ENCODE data around the gene TTLL1. TPM values are rescaled to one million over a fixed set of nuclear protein-coding genes. Genes with fewer than 3 reads are reported as not detected.

TTLL1 gene
- total and polyA plus RNA-seq, 2 experiments from 2014 or later, result 5.5 to 6.8 TPM

DNA sequence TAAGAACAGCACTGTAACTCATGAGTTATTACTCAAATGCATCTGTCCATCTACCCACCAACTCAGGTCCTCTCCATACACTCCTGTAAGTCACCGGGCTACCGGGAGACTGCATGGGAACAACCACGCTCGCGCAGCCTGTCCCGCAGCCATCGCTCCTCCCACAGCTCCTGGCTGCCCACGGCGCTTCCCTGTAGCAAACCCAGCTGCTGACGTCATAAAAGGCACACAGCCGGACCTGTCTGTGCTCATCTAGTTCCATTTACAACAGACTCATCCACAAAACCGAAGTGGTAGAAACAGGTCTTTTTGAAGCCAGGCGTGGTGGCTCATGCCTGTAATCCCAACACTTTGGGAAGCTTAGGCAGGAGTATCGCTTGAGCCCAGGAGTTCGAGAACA lies 50.9 kb downstream of the TTLL1 start (continued):
- TF ChIP-seq, protein P1, sequence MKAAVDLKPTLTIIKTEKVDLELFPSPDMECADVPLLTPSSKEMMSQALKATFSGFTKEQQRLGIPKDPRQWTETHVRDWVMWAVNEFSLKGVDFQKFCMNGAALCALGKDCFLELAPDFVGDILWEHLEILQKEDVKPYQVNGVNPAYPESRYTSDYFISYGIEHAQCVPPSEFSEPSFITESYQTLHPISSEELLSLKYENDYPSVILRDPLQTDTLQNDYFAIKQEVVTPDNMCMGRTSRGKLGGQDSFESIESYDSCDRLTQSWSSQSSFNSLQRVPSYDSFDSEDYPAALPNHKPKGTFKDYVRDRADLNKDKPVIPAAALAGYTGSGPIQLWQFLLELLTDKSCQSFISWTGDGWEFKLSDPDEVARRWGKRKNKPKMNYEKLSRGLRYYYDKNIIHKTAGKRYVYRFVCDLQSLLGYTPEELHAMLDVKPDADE (IDR thresholded peaks at IDR 0.05), result no peak
- TF ChIP-seq EZH2 (IDR thresholded peaks at IDR 0.05; ENCODE audit: low read depth, unreplicated experiment), result no peak
- TF ChIP-seq ZNF331 (CRISPR knock-in tag; IDR thresholded peaks at IDR 0.05; ENCODE audit: low read depth), result no peak
- TF ChIP-seq POLR2AphosphoS5 (IDR thresholded peaks at IDR 0.05; ENCODE audit: low read depth), result no peak
- TF ChIP-seq, protein P2, sequence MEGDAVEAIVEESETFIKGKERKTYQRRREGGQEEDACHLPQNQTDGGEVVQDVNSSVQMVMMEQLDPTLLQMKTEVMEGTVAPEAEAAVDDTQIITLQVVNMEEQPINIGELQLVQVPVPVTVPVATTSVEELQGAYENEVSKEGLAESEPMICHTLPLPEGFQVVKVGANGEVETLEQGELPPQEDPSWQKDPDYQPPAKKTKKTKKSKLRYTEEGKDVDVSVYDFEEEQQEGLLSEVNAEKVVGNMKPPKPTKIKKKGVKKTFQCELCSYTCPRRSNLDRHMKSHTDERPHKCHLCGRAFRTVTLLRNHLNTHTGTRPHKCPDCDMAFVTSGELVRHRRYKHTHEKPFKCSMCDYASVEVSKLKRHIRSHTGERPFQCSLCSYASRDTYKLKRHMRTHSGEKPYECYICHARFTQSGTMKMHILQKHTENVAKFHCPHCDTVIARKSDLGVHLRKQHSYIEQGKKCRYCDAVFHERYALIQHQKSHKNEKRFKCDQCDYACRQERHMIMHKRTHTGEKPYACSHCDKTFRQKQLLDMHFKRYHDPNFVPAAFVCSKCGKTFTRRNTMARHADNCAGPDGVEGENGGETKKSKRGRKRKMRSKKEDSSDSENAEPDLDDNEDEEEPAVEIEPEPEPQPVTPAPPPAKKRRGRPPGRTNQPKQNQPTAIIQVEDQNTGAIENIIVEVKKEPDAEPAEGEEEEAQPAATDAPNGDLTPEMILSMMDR (conservative IDR thresholded peaks at IDR 0.05; ENCODE audit: low read depth in 2 of 2), result no peak
- TF ChIP-seq ZNF114 (CRISPR knock-in tag; IDR thresholded peaks at IDR 0.05), result no peak
- no peak for TF ChIP-seq EZH2phosphoT487 (IDR thresholded peaks at IDR 0.05; ENCODE audit: unreplicated experiment)
- TF ChIP-seq, protein P3, sequence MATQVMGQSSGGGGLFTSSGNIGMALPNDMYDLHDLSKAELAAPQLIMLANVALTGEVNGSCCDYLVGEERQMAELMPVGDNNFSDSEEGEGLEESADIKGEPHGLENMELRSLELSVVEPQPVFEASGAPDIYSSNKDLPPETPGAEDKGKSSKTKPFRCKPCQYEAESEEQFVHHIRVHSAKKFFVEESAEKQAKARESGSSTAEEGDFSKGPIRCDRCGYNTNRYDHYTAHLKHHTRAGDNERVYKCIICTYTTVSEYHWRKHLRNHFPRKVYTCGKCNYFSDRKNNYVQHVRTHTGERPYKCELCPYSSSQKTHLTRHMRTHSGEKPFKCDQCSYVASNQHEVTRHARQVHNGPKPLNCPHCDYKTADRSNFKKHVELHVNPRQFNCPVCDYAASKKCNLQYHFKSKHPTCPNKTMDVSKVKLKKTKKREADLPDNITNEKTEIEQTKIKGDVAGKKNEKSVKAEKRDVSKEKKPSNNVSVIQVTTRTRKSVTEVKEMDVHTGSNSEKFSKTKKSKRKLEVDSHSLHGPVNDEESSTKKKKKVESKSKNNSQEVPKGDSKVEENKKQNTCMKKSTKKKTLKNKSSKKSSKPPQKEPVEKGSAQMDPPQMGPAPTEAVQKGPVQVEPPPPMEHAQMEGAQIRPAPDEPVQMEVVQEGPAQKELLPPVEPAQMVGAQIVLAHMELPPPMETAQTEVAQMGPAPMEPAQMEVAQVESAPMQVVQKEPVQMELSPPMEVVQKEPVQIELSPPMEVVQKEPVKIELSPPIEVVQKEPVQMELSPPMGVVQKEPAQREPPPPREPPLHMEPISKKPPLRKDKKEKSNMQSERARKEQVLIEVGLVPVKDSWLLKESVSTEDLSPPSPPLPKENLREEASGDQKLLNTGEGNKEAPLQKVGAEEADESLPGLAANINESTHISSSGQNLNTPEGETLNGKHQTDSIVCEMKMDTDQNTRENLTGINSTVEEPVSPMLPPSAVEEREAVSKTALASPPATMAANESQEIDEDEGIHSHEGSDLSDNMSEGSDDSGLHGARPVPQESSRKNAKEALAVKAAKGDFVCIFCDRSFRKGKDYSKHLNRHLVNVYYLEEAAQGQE (IDR thresholded peaks at IDR 0.05; ENCODE audit: unreplicated experiment), result no peak
- no peak for TF ChIP-seq JUNB (IDR thresholded peaks at IDR 0.05; ENCODE audit: unreplicated experiment)

DNA sequence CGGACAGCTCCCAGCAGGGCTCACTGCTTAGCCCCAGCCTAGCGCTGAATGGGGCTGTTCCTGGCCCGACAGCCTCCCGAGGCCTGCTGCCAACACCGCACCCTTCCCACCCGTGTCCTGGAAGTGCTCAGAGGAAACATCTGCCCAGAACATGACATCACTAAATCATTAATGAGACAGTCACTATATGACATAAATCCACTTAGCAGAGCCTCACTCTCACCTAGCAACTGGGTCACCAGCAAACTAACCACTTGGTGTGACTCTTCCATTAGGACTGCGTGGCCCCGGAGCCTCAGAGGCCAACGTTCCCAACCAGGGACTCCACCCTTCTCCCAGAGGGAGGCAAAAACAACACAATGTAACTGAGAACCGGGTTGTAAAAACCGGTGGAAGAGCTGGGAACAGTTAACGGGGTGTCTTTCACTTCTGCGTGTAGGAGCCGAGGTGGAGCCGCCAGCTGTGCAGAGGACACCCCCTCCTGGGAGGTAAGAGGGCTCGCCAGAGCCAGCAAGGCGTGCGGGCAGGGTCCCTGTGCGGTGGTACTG lies 52.8 kb downstream of the TTLL1 start:
- Histone ChIP-seq H3K27me3 (ENCODE audit: insufficient read depth) (no peaks in the 10 kb centered on the region), H3K27ac (ENCODE audit: low read depth) (no peak overlapping the region), H3K4me1 (ENCODE audit: insufficient read depth) (no peaks in the 10 kb centered on the region), H3K9me2 (ENCODE audit: insufficient read depth) (no peaks in the 10 kb centered on the region), H2AFZ (no peak overlapping the region), H4K20me1 (replicated peaks; ENCODE audit: insufficient read depth) (no peaks in the 10 kb centered on the region), H3K36me3 (ENCODE audit: insufficient read depth) (no peaks in the 10 kb centered on the region), H3K4me3 (no peak overlapping the region), H3F3A (replicated peaks; ENCODE audit: low read depth) (no peaks in the 10 kb centered on the region), H3K79me2 (replicated peaks; ENCODE audit: insufficient read depth) (no peaks in the 10 kb centered on the region), H3K4me2 (no peak overlapping the region)
- no peak overlapping the region for H3K27ac Mint-ChIP-seq
- H3K27me3 Mint-ChIP-seq (ENCODE audit: insufficient read depth, low read depth, poor library complexity), result peaks cover 11% of the 10 kb centered on the region
- ATAC-seq, result no peak
- DNase-seq (ENCODE audit: low spot score), result no peak
- H3K4me3 Mint-ChIP-seq, result no peak overlapping the region
- no peaks in the 10 kb centered on the region for H3K4me1 Mint-ChIP-seq
- H3K36me3 Mint-ChIP-seq (ENCODE audit: low read depth), result no peaks in the 10 kb centered on the region
- no peaks in the 10 kb centered on the region for H3K9me3 Mint-ChIP-seq
- TF ChIP-seq EZH2phosphoT487 (IDR thresholded peaks at IDR 0.05; ENCODE audit: unreplicated experiment) (no peak), JUNB (IDR thresholded peaks at IDR 0.05; ENCODE audit: unreplicated experiment) (no peak), POLR2AphosphoS5 (IDR thresholded peaks at IDR 0.05; ENCODE audit: low read depth) (no peak), CREB1 (CRISPR knock-in tag; IDR thresholded peaks at IDR 0.05; ENCODE audit: low read depth) (no peak), EZH2 (IDR thresholded peaks at IDR 0.05; ENCODE audit: low read depth, unreplicated experiment) (no peak), NANOG (IDR thresholded peaks at IDR 0.05; ENCODE audit: borderline replicate concordance) (no peak), ZNF331 (CRISPR knock-in tag; IDR thresholded peaks at IDR 0.05; ENCODE audit: low read depth) (no peak), STAT1 (IDR thresholded peaks at IDR 0.05; ENCODE audit: unreplicated experiment) (no peak)
- TF ChIP-seq, protein P1 (IDR thresholded peaks at IDR 0.05), result no peak
- TF ChIP-seq, protein P2 (conservative IDR thresholded peaks at IDR 0.05; ENCODE audit: low read depth in 2 of 2), result no peak
- TF ChIP-seq, protein P3 (IDR thresholded peaks at IDR 0.05; ENCODE audit: unreplicated experiment), result no peak

All from GM23338 (cell line).